CD14-positive monocyte (primary cell): Measurements from ENCODE around the gene MT1E. TPM values are rescaled to one million over a fixed set of nuclear protein-coding genes. Genes with fewer than 3 reads are reported as not detected.

Source experiments
- DNase-seq, 3 donors: peaks; one replicate each; pipeline ENCODE4 v3.0.0-alpha.2; 2011 to 2022
- H2AFZ ChIP-seq: 2 replicates; pipeline ENCODE4 v1.6.0; 2012; ENCODE audit warnings: mild to moderate bottlenecking, low read depth, low read length, inconsistent platforms; ENCODE audit not compliant: insufficient read depth, poor library complexity, severe bottlenecking
- H3K27ac ChIP-seq, 2 donors: 1 replicate in 1 of 2; 2 replicates in 1 of 2; pipeline ENCODE4 v1.5.1; 2012 to 2013; ENCODE audit warnings: low read length in 2 of 2, control low read depth in 1 of 2, inconsistent platforms in 1 of 2, low read depth in 1 of 2, mild to moderate bottlenecking in 1 of 2
- H3K27me3 ChIP-seq, 2 donors: one replicate each; pipeline versions ENCODE4 v1.6.0 to v1.6.1; 2011 to 2013; ENCODE audit warnings: low read length in 2 of 2; ENCODE audit not compliant: control insufficient read depth in 2 of 2, insufficient read depth in 2 of 2
- H3K36me3 ChIP-seq, 2 donors: replicated peaks in 1 of 2; 1 replicate in 1 of 2; 2 replicates in 1 of 2; pipeline versions ENCODE4 v1.5.1 to v1.6.1; 2012 to 2013; ENCODE audit warnings: low read length in 2 of 2, control low read depth in 1 of 2, inconsistent platforms in 1 of 2, mild to moderate bottlenecking in 1 of 2; ENCODE audit not compliant: insufficient read depth in 2 of 2, control insufficient read depth in 1 of 2
- H3K4me1 ChIP-seq, 2 donors: 1 replicate in 1 of 2; 2 replicates in 1 of 2; pipeline versions ENCODE4 v1.5.1 to v1.6.1; 2012 to 2013; ENCODE audit warnings: low read length in 2 of 2, control low read depth in 1 of 2, inconsistent platforms in 1 of 2, mild to moderate bottlenecking in 1 of 2, moderate library complexity in 1 of 2; ENCODE audit not compliant: insufficient read depth in 2 of 2, control insufficient read depth in 1 of 2
- H3K4me2 ChIP-seq: replicated peaks from 2 replicates; pipeline ENCODE3; 2012; ENCODE audit warnings: low read length, moderate library complexity, mild to moderate bottlenecking; ENCODE audit not compliant: poor library complexity, severe bottlenecking; ENCODE audit errors: extremely low read depth
- H3K4me3 ChIP-seq, 3 experiments: fragments of 200-600 bp in 1 of 3; sonication (generic) in 1 of 3; replicated peaks in 1 of 3; 1 replicate in 2 of 3; 2 replicates in 1 of 3; pipeline ENCODE4 v1.5.1; 2011 to 2013; ENCODE audit warnings: low read length in 3 of 3, mild to moderate bottlenecking in 3 of 3, control low read depth in 2 of 3, low read depth in 2 of 3, inconsistent platforms in 1 of 3, moderate library complexity in 1 of 3
- H3K79me2 ChIP-seq: 2 replicates; pipeline ENCODE4 v1.6.0; 2012; ENCODE audit warnings: mild to moderate bottlenecking, control low read depth, inconsistent platforms, low read length, moderate library complexity; ENCODE audit not compliant: insufficient read depth
- H3K9ac ChIP-seq: 2 replicates; pipeline ENCODE4 v1.6.0; 2017; ENCODE audit warnings: low read length, mild to moderate bottlenecking; ENCODE audit not compliant: insufficient read depth, poor library complexity, severe bottlenecking
- H3K9me3 ChIP-seq, 2 donors: replicated peaks in 1 of 2; 1 replicate in 1 of 2; 2 replicates in 1 of 2; pipeline versions ENCODE4 v1.5.1 to v1.6.1; 2012 to 2013; ENCODE audit warnings: low read length in 2 of 2, control low read depth in 1 of 2; ENCODE audit not compliant: control insufficient read depth in 1 of 2, insufficient read depth in 1 of 2
- H4K20me1 ChIP-seq: 2 replicates; pipeline ENCODE4 v1.6.0; 2012; ENCODE audit warnings: mild to moderate bottlenecking, low read length, control low read depth, moderate library complexity; ENCODE audit not compliant: insufficient read depth
- H3K27ac Mint-ChIP-seq, 7 donors: one replicate each; pipeline ENCODE4 v1.8.0; 2020; ENCODE audit warnings: mild to moderate bottlenecking in 7 of 7, mixed read lengths in 7 of 7, moderate library complexity in 6 of 7, inconsistent platforms in 2 of 7
- H3K27me3 Mint-ChIP-seq, 3 donors: one replicate each; pipeline ENCODE4 v1.8.0; 2021 to 2022; ENCODE audit warnings: low read depth in 3 of 3, mild to moderate bottlenecking in 3 of 3, mixed read lengths in 3 of 3, moderate library complexity in 3 of 3, inconsistent platforms in 1 of 3
- H3K36me3 Mint-ChIP-seq, 2 donors: one replicate each; pipeline ENCODE4 v1.8.0; 2020; ENCODE audit warnings: mixed read lengths in 2 of 2, inconsistent platforms in 1 of 2, mild to moderate bottlenecking in 1 of 2
- H3K4me1 Mint-ChIP-seq: one replicate; pipeline ENCODE4 v1.8.0; 2020; ENCODE audit warnings: mild to moderate bottlenecking, mixed read lengths
- H3K4me3 Mint-ChIP-seq, 2 donors: one replicate each; pipeline ENCODE4 v1.8.0; 2020; ENCODE audit warnings: mild to moderate bottlenecking in 2 of 2, mixed read lengths in 2 of 2, moderate library complexity in 1 of 2
- H3K9me3 Mint-ChIP-seq, 7 donors: one replicate each; pipeline ENCODE4 v1.8.0; 2020 to 2022; ENCODE audit warnings: mixed read lengths in 7 of 7, mild to moderate bottlenecking in 6 of 7, moderate library complexity in 6 of 7, inconsistent platforms in 2 of 7
- CTCF ChIP-seq: fragments of 200-600 bp; IDR thresholded peaks from one replicate; pipeline ENCODE4 v1.8.0; 2022; ENCODE audit warnings: antibody characterized with exemption, mild to moderate bottlenecking
- WGBS: methylation state at CpG from one replicate; pipeline ENCODE4 v1.1.5; 2013; ENCODE audit warnings: missing lambda C conversion rate; ENCODE audit not compliant: insufficient coverage; 5-methylcytosine and 5-hydroxymethylcytosine counted together
- intact Hi-C, 2 donors: fragments of 100-400 bp; cut with micrococcal nuclease; formaldehyde crosslinking; loops; one replicate each; pipeline versions ENCODE4 v1.15.0 to v1.15.1; 2023
- polyA plus RNA-seq, 3 donors: library from polyadenylated mRNA; depleted of rRNA in 1 of 3; unstranded in 2 of 3; stranded (reverse) in 1 of 3; fragments of 300-500 nt in 2 of 3; fragments of >200 nt in 1 of 3; fragmentation: Illumina TruSeq in 2 of 3; gene quantifications; 1 replicate in 2 of 3; 2 replicates in 1 of 3; pipeline ENCODE4 v1.2.3, GENCODE V29; 2012 to 2021

MT1E gene
- polyA plus RNA-seq, 3 donors = 1.3 to 4.3 (median 4.0) TPM

- Histone ChIP-seq H3K4me2 (no peak overlapping the region), H2AFZ (no peak overlapping the region), H3K9ac (no peak overlapping the region), H3K27ac (no peak overlapping the region), H3K9me3 (no peaks in the 10 kb centered on the region), H3K79me2 (no peaks in the 10 kb centered on the region), H3K27me3 (peaks cover 2 to 32% of the 10 kb centered on the region in 2 donors), H3K4me1 (peaks cover 5 to 6% of the 10 kb centered on the region in 2 donors), H3K36me3 (no peaks in the 10 kb centered on the region), H4K20me1 (no peaks in the 10 kb centered on the region), H3K4me3 (no peak overlapping the region)
- TF ChIP-seq CTCF = no peak
- WGBS = 100% methylated on average over 1 of the region's 1 CpG
- Mint-ChIP-seq H3K4me3 (no peak overlapping the region), H3K27ac (peak overlapping the region in 1 of 7 donors; percentile 41), H3K4me1 (peaks cover 7% of the 10 kb centered on the region), H3K9me3 (peaks cover 0 to 3% (median 0%) of the 10 kb centered on the region in 7 donors), H3K27me3 (peaks cover 32 to 49% (median 39%) of the 10 kb centered on the region in 3 donors), H3K36me3 (no peaks in the 10 kb centered on the region)
- intact Hi-C loops = no loop called here
- no peak for DNase-seq
Measured at GRCh38 chr16:56652600-56652999, 27.0 kb downstream of the MT1E start.

GRCh38 chr16:56653218-56653617, 27.6 kb downstream of the MT1E start:
- TF ChIP-seq CTCF = no peak
- H3K9me3 ChIP-seq = no peaks in the 10 kb centered on the region
- H3K27ac ChIP-seq = no peak overlapping the region
- no peaks in the 10 kb centered on the region for H3K36me3 Mint-ChIP-seq
- H3K27me3 ChIP-seq = peaks cover 0 to 25% of the 10 kb centered on the region in 2 donors
- no peaks in the 10 kb centered on the region for H3K79me2 ChIP-seq
- DNase-seq = no peak
- H3K9me3 Mint-ChIP-seq = peaks cover 0 to 3% (median 0%) of the 10 kb centered on the region in 7 donors
- no peak overlapping the region for H2AFZ ChIP-seq
- no peaks in the 10 kb centered on the region for H3K36me3 ChIP-seq
- no peak overlapping the region for H3K4me2 ChIP-seq
- no peaks in the 10 kb centered on the region for H4K20me1 ChIP-seq
- H3K27me3 Mint-ChIP-seq = peaks cover 26 to 45% (median 34%) of the 10 kb centered on the region in 3 donors
- H3K9ac ChIP-seq = no peak overlapping the region
- no CpG with 5 or more reads among the region's 7 CpGs for WGBS
- H3K4me3 ChIP-seq = no peak overlapping the region
- peaks cover 11% of the 10 kb centered on the region for H3K4me1 Mint-ChIP-seq
- intact Hi-C loops = no loop called here
- no peak overlapping the region for H3K4me3 Mint-ChIP-seq
- H3K4me1 ChIP-seq = peaks cover 7 to 11% of the 10 kb centered on the region in 2 donors
- no peak overlapping the region for H3K27ac Mint-ChIP-seq
